ENCODE results near the gene AP3S1.
"Not testable (repeated sequence)": the region's sequence is repeated elsewhere in the genome, so short reads cannot be mapped to it uniquely, and the experiment has no call there.

Gene AP3S1

DNA sequence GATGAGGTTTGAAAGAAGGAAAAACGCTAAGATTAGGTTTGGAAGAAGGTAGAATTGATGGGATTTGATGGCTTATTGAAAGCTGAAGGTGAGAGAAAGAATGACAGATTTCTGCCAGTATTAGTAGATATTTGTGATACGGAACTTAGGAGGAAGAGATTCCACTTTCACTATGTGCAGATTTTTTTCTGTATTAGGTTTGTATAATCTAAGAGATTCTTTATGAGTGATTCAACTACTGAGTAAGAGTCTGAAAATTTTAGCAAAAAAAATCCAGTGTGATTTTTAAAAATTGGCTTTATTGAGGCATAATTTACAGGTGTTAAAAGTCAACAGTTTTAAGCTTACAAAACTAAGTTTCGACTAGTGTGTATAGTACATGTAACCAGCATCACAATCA is 54.1 kb downstream of the AP3S1 start:
- DNase-seq (ENCODE audit: low read depth in 1 of 2, low spot score in 1 of 2) = no peak
- TF ChIP-seq JUND (IDR thresholded peaks at IDR 0.05; ENCODE audit: low read depth) = no peak
- in situ Hi-C loops (cut with HindIII; ENCODE audit: low pct_unique_long_range_greater_than_20kb, low sequenced_read_pairs) = no loop called here

GRCh38 chr5:115898656-115899055 is 56.9 kb downstream of the AP3S1 start:
- DNase-seq (ENCODE audit: low read depth in 1 of 2, low spot score in 1 of 2) = no peak
- in situ Hi-C loops (cut with HindIII; ENCODE audit: low pct_unique_long_range_greater_than_20kb, low sequenced_read_pairs) = no loop called here
- no peak for TF ChIP-seq JUND (IDR thresholded peaks at IDR 0.05; ENCODE audit: low read depth)

DNA sequence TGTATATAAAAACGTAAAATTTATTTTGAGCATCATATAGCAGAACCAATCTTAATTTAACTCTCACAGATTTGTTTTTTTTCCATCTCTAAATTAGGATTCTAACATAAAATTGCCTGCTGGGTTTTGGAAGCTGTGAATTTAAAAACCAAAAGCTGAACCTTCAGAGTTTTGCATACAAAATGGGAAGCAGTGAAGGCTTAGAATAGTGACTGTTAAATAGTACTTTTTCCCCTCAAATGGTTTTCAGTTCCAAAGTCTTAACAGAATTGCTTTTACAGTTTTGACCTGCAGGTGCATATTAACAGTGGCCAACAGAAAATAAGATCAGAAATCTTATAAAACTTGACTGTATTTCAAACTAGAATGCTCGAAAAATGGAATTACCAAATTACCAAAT is 65.4 kb downstream of the AP3S1 start:
- no peak for DNase-seq (ENCODE audit: low read depth in 1 of 2, low spot score in 1 of 2)
- TF ChIP-seq JUND (IDR thresholded peaks at IDR 0.05; ENCODE audit: low read depth) = no peak
- in situ Hi-C loops (cut with HindIII; ENCODE audit: low pct_unique_long_range_greater_than_20kb, low sequenced_read_pairs) = no loop called here

GRCh38 chr5:115913623-115914400 is 72.1 kb downstream of the AP3S1 start:
- in situ Hi-C loops (cut with HindIII; ENCODE audit: low pct_unique_long_range_greater_than_20kb, low sequenced_read_pairs); DNase-seq (ENCODE audit: low read depth in 1 of 2, low spot score in 1 of 2): not testable (repeated sequence)

DNA sequence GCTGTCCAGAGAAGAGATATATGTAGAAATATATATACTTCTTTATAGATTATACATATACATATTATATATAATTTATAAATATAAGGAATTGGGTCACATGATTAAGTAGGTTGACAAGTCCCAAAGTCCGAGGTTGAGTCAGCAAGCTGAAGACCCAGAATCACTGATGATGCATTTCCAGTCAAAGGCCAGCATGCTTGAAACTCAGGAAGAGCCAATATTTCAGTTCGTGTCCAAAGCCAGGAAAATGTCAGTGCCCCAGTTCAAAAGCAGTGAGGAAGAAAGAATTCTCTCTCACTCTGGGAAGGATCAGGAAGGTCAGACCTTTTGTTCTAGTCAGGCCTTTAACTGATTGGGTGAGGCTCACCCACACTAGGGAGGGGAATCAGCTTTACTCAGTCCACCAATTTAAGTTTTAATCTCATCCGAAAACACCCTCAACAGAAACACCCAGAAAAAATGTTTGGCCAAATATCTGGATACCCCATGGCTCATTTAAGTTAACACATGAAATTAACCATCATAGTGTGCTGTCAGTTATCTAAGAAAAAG is 78.5 kb downstream of the AP3S1 start:
- in situ Hi-C loops (cut with HindIII; ENCODE audit: low pct_unique_long_range_greater_than_20kb, low sequenced_read_pairs) = no loop called here
- TF ChIP-seq JUND (IDR thresholded peaks at IDR 0.05; ENCODE audit: low read depth) = no peak
- DNase-seq (ENCODE audit: low read depth in 1 of 2, low spot score in 1 of 2) = no peak

GRCh38 chr5:115928578-115929407 is 87.1 kb downstream of the AP3S1 start:
- in situ Hi-C loops (cut with HindIII; ENCODE audit: low pct_unique_long_range_greater_than_20kb, low sequenced_read_pairs) = not testable (repeated sequence)

GRCh38 chr5:115930171-115930570 is 88.4 kb downstream of the AP3S1 start:
- in situ Hi-C loops (cut with HindIII; ENCODE audit: low pct_unique_long_range_greater_than_20kb, low sequenced_read_pairs); DNase-seq (ENCODE audit: low read depth in 1 of 2, low spot score in 1 of 2): not testable (repeated sequence)

More at GRCh38 chr5:115928578-115929407, 87.1 kb downstream of the AP3S1 start:
- not testable (repeated sequence) for DNase-seq (ENCODE audit: low read depth in 1 of 2, low spot score in 1 of 2)

- DNase-seq (ENCODE audit: low read depth in 1 of 2, low spot score in 1 of 2) = no peak
- TF ChIP-seq JUND (IDR thresholded peaks at IDR 0.05; ENCODE audit: low read depth) = no peak
- in situ Hi-C loops (cut with HindIII; ENCODE audit: low pct_unique_long_range_greater_than_20kb, low sequenced_read_pairs) = no loop called here
These were observed 89.0 kb downstream of the AP3S1 start for GRCh38 chr5:115930630-115931337.

DNA sequence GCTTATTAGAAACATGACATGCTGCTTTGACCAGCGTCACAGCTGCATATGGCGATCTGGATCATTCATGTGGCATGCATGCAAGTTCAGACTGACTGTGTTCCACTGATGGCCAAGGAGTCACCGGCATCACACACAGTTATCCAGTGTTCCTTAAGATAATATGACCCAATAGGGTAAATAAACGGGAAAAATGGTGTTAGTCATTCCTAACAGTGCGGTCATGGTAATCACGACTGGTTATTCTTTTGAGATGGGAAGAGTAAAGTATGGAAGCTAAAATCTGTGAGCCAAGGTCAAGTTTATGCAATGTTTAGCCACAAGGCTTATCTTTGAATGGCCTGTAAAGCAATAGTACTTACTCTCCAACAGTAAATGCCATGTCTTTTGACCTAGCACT is 91.3 kb downstream of the AP3S1 start:
- TF ChIP-seq JUND (IDR thresholded peaks at IDR 0.05; ENCODE audit: low read depth) = no peak
- DNase-seq (ENCODE audit: low read depth in 1 of 2, low spot score in 1 of 2) = no peak
- in situ Hi-C loops (cut with HindIII; ENCODE audit: low pct_unique_long_range_greater_than_20kb, low sequenced_read_pairs) = no loop called here

- no peak for DNase-seq (ENCODE audit: low read depth in 1 of 2, low spot score in 1 of 2)
- in situ Hi-C loops (cut with HindIII; ENCODE audit: low pct_unique_long_range_greater_than_20kb, low sequenced_read_pairs) = no loop called here
- TF ChIP-seq JUND (IDR thresholded peaks at IDR 0.05; ENCODE audit: low read depth) = no peak
These were observed 92.7 kb downstream of the AP3S1 start for GRCh38 chr5:115934388-115934974.

DNA sequence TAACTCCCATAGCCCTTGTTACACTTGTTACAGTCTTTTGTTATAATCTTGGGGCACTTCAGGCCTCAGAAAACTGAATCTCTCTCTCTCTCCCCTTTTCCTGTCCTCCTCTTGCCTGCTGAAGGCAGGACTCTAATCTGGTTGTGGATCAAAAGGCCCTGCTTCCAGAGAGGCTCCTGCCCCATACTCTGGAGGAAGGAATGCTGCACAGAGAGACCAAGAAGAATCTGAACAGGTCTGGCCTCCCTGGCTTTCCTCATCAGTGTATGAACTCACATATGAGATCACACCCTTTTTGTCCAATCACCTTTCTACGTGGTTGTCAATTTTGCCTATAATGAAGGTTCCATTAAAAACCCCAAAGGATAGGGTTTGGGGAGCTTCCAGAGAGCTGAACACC is 94.3 kb downstream of the AP3S1 start:
- no peak for DNase-seq (ENCODE audit: low read depth in 1 of 2, low spot score in 1 of 2)
- in situ Hi-C loops (cut with HindIII; ENCODE audit: low pct_unique_long_range_greater_than_20kb, low sequenced_read_pairs) = no loop called here
- TF ChIP-seq JUND (IDR thresholded peaks at IDR 0.05; ENCODE audit: low read depth) = no peak

DNA sequence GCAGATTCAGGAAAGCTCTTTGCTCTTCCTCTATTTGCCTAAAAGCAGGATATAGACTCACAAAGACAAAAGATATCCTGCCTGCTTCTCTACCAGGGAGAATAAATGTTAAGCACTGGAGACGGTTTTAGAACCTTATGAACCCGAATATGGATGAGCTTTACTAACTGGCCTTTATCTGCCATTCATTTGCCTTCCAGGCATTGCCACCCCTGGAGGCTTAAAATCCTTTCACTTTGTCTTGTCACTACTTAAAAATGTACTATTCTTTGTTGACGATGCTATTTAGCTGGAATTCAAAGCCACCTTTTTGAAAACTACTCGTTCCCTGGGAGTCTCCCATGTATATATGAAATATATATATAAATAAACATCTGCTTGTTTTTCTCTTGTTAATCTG is 97.3 kb downstream of the AP3S1 start:
- TF ChIP-seq JUND (IDR thresholded peaks at IDR 0.05; ENCODE audit: low read depth) = no peak
- in situ Hi-C loops (cut with HindIII; ENCODE audit: low pct_unique_long_range_greater_than_20kb, low sequenced_read_pairs) = no loop called here
- no peak for DNase-seq (ENCODE audit: low read depth in 1 of 2, low spot score in 1 of 2)

Measured in T47D (cell line).